ENCODE results near the gene ARMC7.

- TF ChIP-seq CTCF (IDR thresholded peaks at IDR 0.05) (no peak), POLR2A (IDR thresholded peaks at IDR 0.05) (no peak)
Measured at GRCh38 chr17:75110234-75110937, 617 bp downstream of the ARMC7 start.

Measured in heart left ventricle (tissue), 13 donors.